ENCODE measurements around the gene MYO5C.

- TF ChIP-seq CTCF (IDR thresholded peaks at IDR 0.05; ENCODE audit: insufficient read depth, low read depth, low read length), result no peak
- no peak for TF ChIP-seq EZH2 (IDR thresholded peaks at IDR 0.05; ENCODE audit: insufficient read depth, low read length)
Measured at GRCh38 chr15:52309154-52309548, 13.5 kb upstream of the MYO5C start.

Data from astrocyte (in vitro differentiated cells and primary cell).